HG02884 (cell line): ENCODE measurements around the gene COPS6.

Experiments used
- ATAC-seq: cut with Tn5 transposase; IDR thresholded peaks from one replicate; pipeline ENCODE4 v1.9.1; 2021; ENCODE audit warnings: mild to moderate bottlenecking, moderate library complexity; ENCODE audit not compliant: unreplicated experiment

Gene COPS6

DNA sequence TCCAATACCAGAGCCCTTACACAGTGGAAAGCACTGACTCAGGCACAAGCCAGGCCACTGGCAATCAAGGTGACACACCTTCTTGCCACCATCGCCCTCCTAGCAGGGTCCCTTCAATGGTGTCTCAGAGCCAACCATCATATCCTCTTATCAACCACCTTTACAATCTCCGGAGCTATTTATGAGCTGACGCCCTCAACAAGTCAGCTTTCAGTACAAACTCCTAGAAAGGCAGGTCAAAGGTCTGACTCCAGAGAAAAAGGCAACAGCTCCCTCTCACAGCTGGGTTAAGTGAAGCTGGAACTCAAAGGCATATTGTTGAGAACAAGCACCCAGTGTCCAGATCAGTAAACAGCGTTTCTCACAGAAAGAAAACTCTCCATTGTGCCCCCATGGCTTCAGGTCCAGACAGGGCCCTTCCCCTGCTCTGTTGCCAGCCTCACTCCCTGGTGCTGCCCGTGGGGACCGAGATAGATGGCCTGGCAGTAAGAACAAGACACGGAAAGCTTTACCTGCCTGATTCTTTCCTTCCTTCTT, 9.7 kb upstream of the COPS6 start:
- ATAC-seq, result no peak

GRCh38 chr7:100080907-100081534, 7.7 kb upstream of the COPS6 start:
- no peak for ATAC-seq

GRCh38 chr7:100081535-100082102, 7.2 kb upstream of the COPS6 start, which contains the start of gene ZNF3:
ZNF3 (minus strand) TSS chr7:100081723; CDS start chr7:100077357, 4,366 bp downstream.
- peak; percentile 84 for ATAC-seq

DNA sequence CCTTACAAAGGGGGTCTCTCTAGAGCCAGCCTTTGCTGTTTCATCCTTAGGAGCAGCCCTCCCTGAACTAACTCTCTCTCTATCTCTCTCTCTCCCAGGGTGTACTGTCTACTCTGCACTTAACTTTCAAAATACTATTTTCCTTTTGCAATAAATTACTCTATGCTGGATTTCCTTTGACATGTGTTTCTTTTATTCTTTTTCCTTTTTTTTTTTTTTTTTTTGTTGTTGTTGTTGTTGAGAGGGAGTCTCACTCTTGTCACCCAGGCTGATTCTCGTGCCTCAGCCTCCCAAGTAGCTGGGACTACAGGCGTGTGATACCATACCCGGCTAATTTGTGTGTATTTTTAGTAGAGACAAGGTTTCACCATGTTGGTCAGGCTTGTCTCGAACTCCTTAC, 5.8 kb upstream of the COPS6 start:
- ATAC-seq, result no peak

GRCh38 chr7:100085515-100085914, 3.3 kb upstream of the COPS6 start:
- ATAC-seq, result no peak

DNA sequence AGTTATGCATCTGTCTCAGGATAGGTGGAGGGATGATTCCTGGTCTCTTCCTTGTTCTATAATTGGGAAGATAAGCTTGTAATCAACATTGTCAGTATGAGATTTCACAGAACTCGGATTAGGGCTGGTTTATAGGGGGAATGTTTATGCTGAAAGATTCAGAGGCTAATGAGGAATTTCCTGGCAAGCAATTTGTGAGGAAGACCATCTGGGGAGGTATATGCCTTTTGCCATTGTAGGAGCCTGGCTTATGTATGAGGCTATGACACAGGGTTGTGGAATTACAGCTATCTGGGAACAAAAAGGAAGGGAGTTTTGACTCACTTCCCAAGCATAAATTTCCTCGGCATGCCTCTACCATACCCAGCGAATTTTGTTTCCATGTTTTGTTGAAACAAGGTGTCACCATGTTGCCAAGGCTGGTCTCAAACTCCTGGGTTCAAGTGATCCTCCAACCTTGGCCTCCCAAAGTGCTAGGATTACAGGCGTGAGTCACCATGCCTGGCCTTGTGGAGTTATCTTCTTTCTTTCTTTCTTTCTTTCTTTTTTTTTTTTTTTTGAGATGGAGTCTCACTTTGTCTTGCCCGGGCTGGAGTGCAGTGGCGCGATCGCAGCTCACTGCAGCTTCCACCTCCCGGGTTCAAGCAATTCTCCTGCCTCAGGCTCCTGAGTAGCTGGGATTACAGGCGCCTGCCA, 1.6 kb upstream of the COPS6 start:
- no peak for ATAC-seq

DNA sequence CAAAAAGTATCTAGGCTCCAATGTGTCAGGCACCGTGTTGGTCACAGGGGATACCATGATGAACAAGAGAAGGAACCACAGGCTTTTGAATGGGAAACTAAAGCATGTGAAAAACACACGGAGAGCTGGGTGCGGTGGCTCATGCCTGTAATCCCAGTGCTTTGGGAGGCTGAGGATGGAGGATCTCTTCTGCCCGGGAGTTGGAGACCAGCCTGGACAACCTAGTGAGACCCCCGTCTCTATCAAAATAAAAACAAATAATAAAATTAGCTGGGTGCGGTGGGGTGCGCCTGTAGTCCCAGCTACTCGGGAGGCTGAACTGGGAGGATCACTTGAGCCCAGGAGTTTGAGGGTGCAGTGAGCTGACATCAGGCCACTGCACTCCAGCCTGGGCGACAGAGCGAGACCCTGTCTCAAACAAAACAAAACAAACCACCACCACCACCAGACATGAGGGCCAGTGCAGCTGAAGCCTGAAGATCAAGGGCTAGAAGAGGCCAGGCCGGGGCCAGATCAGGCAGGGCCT, 611 bp upstream of the COPS6 start:
- no peak for ATAC-seq

DNA sequence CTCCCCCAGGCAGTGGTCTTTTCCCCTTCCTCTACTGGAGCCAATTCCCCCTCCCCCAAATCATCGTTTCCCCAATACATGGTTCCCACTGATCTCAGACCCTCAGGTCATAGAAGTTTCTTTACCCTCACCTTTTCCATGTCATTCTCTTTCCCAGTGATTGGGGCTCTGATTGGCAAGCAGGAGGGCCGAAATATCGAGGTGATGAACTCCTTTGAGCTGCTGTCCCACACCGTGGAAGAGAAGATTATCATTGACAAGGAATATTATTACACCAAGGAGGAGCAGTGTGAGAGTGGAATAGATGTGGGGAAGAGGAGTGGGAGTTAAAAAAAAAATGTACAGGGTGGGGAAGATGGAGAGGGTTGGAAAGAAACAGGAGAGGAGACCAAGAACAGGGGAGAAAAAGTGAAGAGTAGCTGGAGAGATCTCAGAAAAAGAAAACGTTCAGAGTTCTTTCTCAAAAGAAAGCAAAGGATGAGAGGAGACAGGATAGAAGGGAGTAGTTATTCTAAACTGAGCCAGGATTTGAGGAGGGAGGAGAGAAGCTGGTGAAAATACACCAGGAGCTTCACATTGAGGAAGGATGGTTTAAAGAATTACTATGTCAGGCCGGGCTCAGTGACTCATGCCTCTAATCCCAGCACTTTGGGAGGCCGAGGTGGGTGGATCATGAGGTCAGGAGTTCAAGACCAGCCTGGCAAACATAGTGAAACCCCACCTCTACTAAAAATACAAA, 858 bp downstream of the COPS6 start:
- ATAC-seq, result no peak

GRCh38 chr7:100090527-100091410, 2.0 kb downstream of the COPS6 start:
- no peak for ATAC-seq

GRCh38 chr7:100091411-100092181, 2.8 kb downstream of the COPS6 start:
- no peak for ATAC-seq

DNA sequence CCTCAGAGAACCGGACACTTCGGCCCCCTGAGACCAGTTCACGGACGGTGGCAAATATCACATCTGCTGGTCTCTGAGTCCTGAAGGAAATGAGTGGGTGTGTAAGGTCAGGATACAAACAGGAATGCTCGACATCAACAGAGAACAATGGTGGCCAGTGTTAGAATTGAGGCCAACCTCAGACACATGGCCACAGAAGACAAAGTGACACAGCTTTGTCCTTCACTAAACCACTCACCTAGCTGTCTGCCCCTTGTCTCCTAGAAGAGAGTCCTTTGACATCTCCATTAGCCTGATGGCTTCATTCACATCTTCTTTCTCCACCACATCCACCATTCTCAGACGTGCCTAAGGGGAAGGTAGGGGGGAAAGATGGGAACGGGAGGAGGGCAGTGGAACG, 4.3 kb downstream of the COPS6 start:
- ATAC-seq, result no peak

GRCh38 chr7:100093498-100093897, 4.7 kb downstream of the COPS6 start:
- ATAC-seq, result no peak

- no peak for ATAC-seq
These were observed 5.2 kb downstream of the COPS6 start for GRCh38 chr7:100093925-100094486.

GRCh38 chr7:100095289-100095688, 6.5 kb downstream of the COPS6 start:
- no peak for ATAC-seq

DNA sequence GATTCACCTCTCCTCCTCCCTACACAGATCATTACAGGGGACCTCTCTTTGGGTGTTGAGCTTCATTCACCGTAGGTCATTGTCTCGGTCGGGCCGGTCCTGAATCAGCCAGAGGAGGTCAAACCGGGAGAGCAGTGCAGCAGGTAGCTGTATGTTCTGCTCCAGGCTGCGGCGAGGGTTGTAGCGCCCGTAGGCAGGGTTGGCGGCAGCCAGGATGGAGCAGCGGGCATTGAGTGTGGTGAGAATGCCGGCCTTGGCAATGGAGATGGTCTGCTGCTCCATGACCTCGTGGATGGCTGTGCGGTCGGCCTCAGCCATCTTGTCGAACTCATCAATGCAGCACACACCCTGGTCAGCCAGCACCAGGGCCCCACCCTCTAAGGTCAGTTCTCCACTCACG, 6.9 kb downstream of the COPS6 start:
- ATAC-seq, result no peak

DNA sequence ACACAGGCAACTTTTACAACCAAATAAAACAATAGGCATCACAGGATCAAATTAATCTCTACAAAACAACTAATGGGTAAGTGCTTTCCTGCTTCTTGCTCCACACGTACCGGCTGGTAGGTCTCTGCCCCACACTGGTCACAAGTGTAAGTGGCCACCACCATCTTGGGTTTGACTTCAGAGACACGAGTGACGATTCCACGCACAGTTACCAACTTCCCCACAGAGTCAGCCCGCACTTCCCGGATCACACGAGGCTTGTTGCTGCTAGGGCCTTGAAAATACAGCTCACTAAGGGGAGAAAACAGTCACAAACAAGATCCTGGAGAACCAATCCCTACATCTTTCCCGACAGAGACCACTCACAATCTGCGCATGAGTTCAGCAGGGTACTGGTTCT, 10.1 kb downstream of the COPS6 start:
- ATAC-seq, result no peak

- ATAC-seq, result no peak
These were observed 10.7 kb downstream of the COPS6 start for GRCh38 chr7:100099452-100099851.

DNA sequence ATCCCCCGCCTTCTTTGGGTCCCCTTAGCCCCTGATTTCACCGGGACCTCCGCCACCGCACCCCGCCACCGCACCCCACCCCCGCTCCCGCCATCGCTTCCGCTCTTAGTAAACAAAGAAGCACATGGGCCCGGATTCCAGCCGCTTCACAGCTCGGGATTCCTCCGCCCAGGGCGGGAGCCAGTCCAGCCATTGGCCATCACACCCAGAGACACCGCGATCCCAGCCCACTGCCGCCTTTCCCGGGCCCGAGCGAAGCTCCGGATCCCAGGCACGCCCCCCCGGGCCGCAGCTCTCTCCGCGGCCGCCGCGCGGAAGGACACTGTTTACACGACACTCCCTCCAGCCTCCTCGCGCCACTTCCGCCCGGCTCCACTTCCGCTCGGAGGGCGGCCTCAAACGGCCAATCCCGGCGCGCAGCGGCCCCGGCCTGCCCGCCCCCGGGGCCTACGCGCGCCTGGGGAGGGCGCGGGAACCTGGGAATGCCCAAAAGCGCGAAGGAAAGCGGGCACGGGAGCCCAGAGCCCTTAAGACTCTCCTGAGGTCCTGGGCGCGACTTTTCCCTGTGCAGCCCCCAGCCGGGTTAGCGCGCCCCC, 11.7 kb downstream of the COPS6 start:
- ATAC-seq, result peak; percentile 69
